Pancreas (tissue), 10 donors: ENCODE measurements around the gene ANO7. TPM values are rescaled to one million over a fixed set of nuclear protein-coding genes. Genes with fewer than 3 reads are reported as not detected.

Source experiments
- ATAC-seq, 4 donors: fragments of 200-7000 bp; cut with Tn5 transposase; one replicate each; pipeline versions ENCODE4 v1.8.0 to v1.9.1; 2020; ENCODE audit warnings: mild to moderate bottlenecking in 4 of 4, moderate library complexity in 4 of 4
- DNase-seq, 6 donors: peaks; one replicate each; pipeline ENCODE4 v3.0.0-alpha.2; 2020
- FAIRE-seq: peaks from 2 replicates; lab custom pipeline; 2012; peaks lifted over from hg19 to GRCh38; lab: Jason Lieb, UNC
- H3K27ac ChIP-seq, 4 donors: fragments of 200-600 bp; sonication (generic); 1 replicate in 3 of 4; 2 replicates in 1 of 4; pipeline versions ENCODE4 v1.5.0 to v1.8.0; 2020
- H3K27me3 ChIP-seq, 4 donors: fragments of 200-600 bp; one replicate each; pipeline ENCODE4 v1.8.0; 2021
- H3K36me3 ChIP-seq, 3 donors: fragments of 200-600 bp; sonication (generic) in 1 of 3; one replicate each; pipeline versions ENCODE4 v1.5.0 to v1.8.0; 2020 to 2021
- H3K4me1 ChIP-seq, 3 donors: fragments of 200-600 bp; one replicate each; pipeline ENCODE4 v1.8.0; 2021
- H3K4me3 ChIP-seq, 4 donors: fragments of 200-600 bp; sonication (generic) in 2 of 4; one replicate each; pipeline versions ENCODE4 v1.5.0 to v1.8.0; 2020 to 2021
- H3K9me3 ChIP-seq, 4 donors: fragments of 200-600 bp; one replicate each; pipeline ENCODE4 v1.8.0; 2021
- WGBS, 2 donors: extraction: QIAGEN DNeasy Blood & Tissue Kit; methylation state at CpG; one replicate each; pipeline ENCODE4 v1.1.7; 2013; 5-methylcytosine and 5-hydroxymethylcytosine counted together
- intact Hi-C, 3 donors: fragments of 100-400 bp; cut with DNase I; formaldehyde crosslinking; loops; one replicate each; pipeline versions ENCODE4 v1.11.1 to v1.14.2; 2022
- polyA plus RNA-seq, 2 donors: library from polyadenylated mRNA; stranded (reverse); fragments of 200-250 nt; gene quantifications; one replicate each; pipeline ENCODE4 v1.2.3, GENCODE V29; 2013
- total RNA-seq, 6 donors: library from RNA; stranded (reverse); fragmentation: NEBNext Ultra II Directional in 4 of 6; extraction: Animal tissue kit (Norgen Biotek cat#: 25700) in 4 of 6; gene quantifications; one replicate each; pipeline versions ENCODE4 v1.2.1 to v1.2.4, GENCODE V29; 2021 to 2023
- TF ChIP-seq, protein P1 (sequence below), 4 donors: fragments of 200-600 bp; sonication (generic) in 3 of 4; IDR thresholded peaks; one replicate each; pipeline versions ENCODE4 v1.5.0 to v1.8.0; 2021; ENCODE audit warnings: antibody characterized with exemption in 4 of 4
- donor health status: healthy with polysubstance abuse.
- donor health status: DM: no; HTN: no; CAD: no; lungs with moderate emphysema.
- donor health status: DM: no; HTN: no; CAD: no.
- donor health status: control.
- donor health status: control.
- donor health status: Bipolar disorder and iron deficiency.
- donor health status: DM: yes; HTN: yes; CAD: no.
- donor health status: DM: no; HTN: no; CAD: no.
- donor health status: DM: no; HTN: no; CAD: no.
- donor health status: DM: yes; HTN: yes; CAD: no.

Gene ANO7
- total and polyA plus RNA-seq, 8 donors: 0.66 to 1.8 (median 1.1) TPM

DNA sequence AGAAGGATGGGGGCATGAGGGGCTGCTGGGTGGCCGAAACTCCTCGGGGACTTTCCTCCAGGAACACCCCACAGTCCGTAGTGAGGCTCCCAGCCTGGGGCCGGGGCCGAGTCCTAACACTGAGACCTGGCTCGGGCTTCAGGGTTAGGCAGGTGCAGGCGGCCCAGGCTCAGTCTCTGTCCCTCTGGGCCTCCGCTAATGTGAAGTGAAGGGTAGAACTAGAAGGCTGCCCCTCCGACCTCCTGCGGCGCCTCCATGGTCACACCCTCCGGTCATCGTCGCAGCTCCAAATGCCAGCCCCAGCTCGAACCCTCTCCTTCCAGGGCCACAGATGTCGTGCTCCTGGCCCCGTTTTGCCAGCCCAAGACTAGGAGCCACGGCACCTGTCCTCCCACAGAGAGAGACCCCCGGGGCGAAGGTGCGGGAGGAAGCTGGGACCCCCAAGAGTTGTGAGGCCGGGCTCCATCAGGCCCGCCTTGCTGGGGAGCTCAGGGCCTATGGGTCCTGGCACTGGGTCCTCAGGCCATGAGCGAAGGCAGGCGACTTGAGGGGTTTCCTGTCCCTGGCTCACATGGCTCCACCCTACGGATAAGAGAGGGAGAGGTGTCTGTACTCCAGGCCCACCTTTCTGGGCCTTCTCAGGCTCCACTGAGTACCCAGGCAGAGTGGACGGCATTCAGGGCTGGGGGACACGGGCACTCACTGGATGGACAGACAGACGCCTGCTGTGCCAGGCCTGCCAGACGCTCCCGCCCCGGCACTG lies 797 bp downstream of the ANO7 start:
- Histone ChIP-seq H3K27me3 (no peaks in the 10 kb centered on the region), H3K9me3 (no peaks in the 10 kb centered on the region), H3K36me3 (no peaks in the 10 kb centered on the region), H3K4me1 (no peaks in the 10 kb centered on the region), H3K4me3 (no peak overlapping the region), H3K27ac (no peak overlapping the region)
- intact Hi-C loops: no loop called here
- no peak for ATAC-seq
- TF ChIP-seq, protein P1, sequence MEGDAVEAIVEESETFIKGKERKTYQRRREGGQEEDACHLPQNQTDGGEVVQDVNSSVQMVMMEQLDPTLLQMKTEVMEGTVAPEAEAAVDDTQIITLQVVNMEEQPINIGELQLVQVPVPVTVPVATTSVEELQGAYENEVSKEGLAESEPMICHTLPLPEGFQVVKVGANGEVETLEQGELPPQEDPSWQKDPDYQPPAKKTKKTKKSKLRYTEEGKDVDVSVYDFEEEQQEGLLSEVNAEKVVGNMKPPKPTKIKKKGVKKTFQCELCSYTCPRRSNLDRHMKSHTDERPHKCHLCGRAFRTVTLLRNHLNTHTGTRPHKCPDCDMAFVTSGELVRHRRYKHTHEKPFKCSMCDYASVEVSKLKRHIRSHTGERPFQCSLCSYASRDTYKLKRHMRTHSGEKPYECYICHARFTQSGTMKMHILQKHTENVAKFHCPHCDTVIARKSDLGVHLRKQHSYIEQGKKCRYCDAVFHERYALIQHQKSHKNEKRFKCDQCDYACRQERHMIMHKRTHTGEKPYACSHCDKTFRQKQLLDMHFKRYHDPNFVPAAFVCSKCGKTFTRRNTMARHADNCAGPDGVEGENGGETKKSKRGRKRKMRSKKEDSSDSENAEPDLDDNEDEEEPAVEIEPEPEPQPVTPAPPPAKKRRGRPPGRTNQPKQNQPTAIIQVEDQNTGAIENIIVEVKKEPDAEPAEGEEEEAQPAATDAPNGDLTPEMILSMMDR (IDR thresholded peaks at IDR 0.05): no peak
- FAIRE-seq: no peak
- WGBS, 2 donors: 86% methylated on average over 30 to 32 of the region's 32 CpGs
- no peak for DNase-seq

DNA sequence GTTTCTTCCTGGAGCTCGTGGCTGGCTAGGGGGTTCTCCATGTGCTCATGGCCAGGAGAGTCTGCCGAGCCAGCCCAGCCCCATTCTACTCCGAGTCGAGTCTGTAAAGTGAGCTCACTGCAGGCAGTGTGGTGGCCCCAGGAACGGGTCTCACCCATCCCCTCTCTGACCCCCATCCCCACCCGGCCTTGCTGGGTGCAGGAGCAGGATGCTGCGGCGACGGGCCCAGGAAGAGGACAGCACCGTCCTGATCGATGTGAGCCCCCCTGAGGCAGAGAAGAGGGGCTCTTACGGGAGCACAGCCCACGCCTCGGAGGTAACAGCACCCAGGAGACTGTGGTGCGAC lies 1.4 kb downstream of the ANO7 start:
- TF ChIP-seq, protein P1 (IDR thresholded peaks at IDR 0.05): no peak
- Histone ChIP-seq H3K27ac (no peak overlapping the region), H3K4me3 (no peak overlapping the region), H3K27me3 (no peaks in the 10 kb centered on the region), H3K9me3 (no peaks in the 10 kb centered on the region), H3K36me3 (no peaks in the 10 kb centered on the region), H3K4me1 (no peaks in the 10 kb centered on the region)
- intact Hi-C loops: no loop called here
- 78 to 90% methylated on average over 10 to 15 of the region's 15 CpGs for WGBS, 2 donors
- DNase-seq: peak in 1 of 6 donors; percentile 57
- no peak for ATAC-seq
- no peak for FAIRE-seq

DNA sequence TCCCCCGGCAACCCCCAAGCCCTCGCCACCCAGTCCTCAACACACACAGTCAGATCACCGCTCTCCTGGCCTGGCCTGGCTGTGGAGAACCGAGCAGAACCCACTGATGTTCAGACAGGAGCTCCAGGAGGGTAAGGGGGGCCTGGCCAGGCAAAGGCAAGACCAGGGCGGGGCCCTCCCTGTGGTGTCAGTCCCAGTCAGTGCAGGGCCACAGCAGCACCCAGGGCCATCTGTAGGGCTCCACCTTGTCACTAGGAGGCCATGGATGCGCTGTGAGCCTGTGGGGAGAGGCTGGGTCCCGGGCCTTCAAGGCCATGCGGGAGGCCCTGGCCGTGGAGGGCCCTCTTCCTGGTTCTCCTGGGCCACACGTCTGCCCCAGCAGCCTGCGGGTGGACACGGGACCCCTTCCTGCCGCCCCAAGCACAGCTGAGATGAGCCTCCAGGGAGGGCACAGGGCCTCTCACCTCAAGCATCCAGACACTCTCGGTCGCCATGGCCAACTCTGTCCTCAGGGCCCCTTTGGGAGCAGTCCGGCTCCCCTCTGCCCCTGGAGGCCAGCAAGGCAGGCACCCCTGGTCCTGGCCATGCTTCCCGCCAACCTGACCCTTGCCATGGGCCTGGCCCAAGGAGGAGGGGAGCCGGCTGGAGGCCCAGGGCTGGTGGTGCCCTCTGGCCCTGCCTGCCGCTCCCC lies 2.0 kb downstream of the ANO7 start:
- FAIRE-seq: no peak
- H3K4me1 ChIP-seq: no peaks in the 10 kb centered on the region
- no peaks in the 10 kb centered on the region for H3K36me3 ChIP-seq
- TF ChIP-seq, protein P1 (IDR thresholded peaks at IDR 0.05): no peak
- no peak overlapping the region for H3K27ac ChIP-seq
- ATAC-seq: no peak
- intact Hi-C loops: no loop called here
- H3K9me3 ChIP-seq: no peaks in the 10 kb centered on the region
- no peak overlapping the region for H3K4me3 ChIP-seq
- peak in 1 of 6 donors; percentile 60 for DNase-seq
- no peaks in the 10 kb centered on the region for H3K27me3 ChIP-seq
- WGBS, 2 donors: 83% methylated on average over 18 to 19 of the region's 19 CpGs

DNA sequence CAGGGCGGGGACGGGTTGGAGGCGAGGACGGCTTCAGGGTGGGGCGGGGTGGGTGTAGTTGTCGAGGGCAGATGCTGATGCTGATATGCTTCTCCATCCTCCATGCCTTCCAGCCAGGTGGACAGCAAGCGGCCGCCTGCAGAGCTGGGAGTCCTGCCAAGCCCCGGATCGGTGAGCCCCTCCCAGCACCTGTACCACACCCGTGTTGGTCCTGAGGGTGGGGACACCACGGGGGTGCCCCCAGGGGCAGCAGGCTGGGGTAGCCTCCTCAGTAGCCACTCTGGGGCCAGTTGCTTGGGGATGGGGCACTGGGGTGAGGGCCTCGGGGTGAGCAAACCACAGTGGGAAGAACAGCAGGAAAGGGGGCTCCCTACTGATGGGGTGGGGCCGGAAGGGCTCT lies 2.6 kb downstream of the ANO7 start:
- Histone ChIP-seq H3K36me3 (no peaks in the 10 kb centered on the region), H3K4me1 (no peaks in the 10 kb centered on the region), H3K4me3 (no peak overlapping the region), H3K27me3 (no peaks in the 10 kb centered on the region), H3K27ac (no peak overlapping the region), H3K9me3 (no peaks in the 10 kb centered on the region)
- WGBS, 2 donors: 65 to 81% methylated on average over 12 to 14 of the region's 14 CpGs
- no peak for FAIRE-seq
- intact Hi-C loops: no loop called here
- DNase-seq: peak in 1 of 6 donors; percentile 60
- TF ChIP-seq, protein P1 (IDR thresholded peaks at IDR 0.05): no peak
- ATAC-seq: peak in 1 of 4 donors; percentile 6

DNA sequence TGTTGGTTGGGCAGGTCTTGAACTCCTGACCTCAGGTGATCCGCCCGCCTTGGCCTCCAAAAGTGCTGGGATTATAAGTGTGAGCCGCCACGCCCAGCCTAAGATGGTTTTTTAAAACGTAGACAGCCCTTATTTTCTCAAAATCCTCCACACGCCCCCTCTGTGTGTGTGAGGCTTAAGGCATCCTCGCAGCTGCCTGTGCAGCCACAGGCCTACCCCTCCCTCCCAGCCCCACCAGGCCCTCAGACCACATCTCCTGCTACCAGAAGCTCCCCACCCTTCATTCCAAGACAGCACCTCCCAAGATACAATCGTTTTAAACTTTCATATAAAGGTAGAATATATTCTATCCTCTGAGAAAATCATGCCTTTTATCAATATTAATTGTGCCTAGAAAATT lies 4.8 kb downstream of the ANO7 start:
- WGBS, 2 donors: 80 to 86% methylated on average over 8 of the region's 8 CpGs
- no peak overlapping the region for H3K4me3 ChIP-seq
- H3K27ac ChIP-seq: no peak overlapping the region
- H3K4me1 ChIP-seq: no peaks in the 10 kb centered on the region
- TF ChIP-seq, protein P1 (IDR thresholded peaks at IDR 0.05): no peak
- intact Hi-C loops: no loop called here
- H3K27me3 ChIP-seq: no peaks in the 10 kb centered on the region
- ATAC-seq: no peak
- no peaks in the 10 kb centered on the region for H3K9me3 ChIP-seq
- FAIRE-seq: no peak
- H3K36me3 ChIP-seq: no peaks in the 10 kb centered on the region
- DNase-seq: no peak
